K562 (cell line): ENCODE data around the gene ABHD16A. TPM values are rescaled to one million over a fixed set of nuclear protein-coding genes. Genes with fewer than 3 reads are reported as not detected.

Source experiments
- FIP1L1 ChIP-seq: fragments of 200-400 bp; formaldehyde crosslinking; IDR thresholded peaks from 2 replicates; pipeline ENCODE4 v1.6.1; 2018; ENCODE audit warnings: mild to moderate bottlenecking, low read depth, low read length; ENCODE audit not compliant: poor library complexity, severe bottlenecking
- FOSL1 ChIP-seq: fragments of 200-800 bp; sonication (Bioruptor generic); conservative IDR thresholded peaks from 2 replicates; pipeline ENCODE4 v1.6.1; 2016; ENCODE audit warnings: missing genetic modification characterization, missing compliant biosample characterization
- MGA ChIP-seq: fragments of 450-650 bp; IDR thresholded peaks from 2 replicates; pipeline ENCODE4 v1.6.1; 2016; ENCODE audit warnings: mild to moderate bottlenecking, moderate library complexity
- NFRKB ChIP-seq: fragments of 450-650 bp; IDR thresholded peaks from 2 replicates; pipeline ENCODE4 v1.6.1; 2016; ENCODE audit warnings: low read depth
- U2AF2 ChIP-seq: fragments of 200-400 bp; formaldehyde crosslinking; optimal IDR thresholded peaks from 2 replicates; pipeline ENCODE3; 2017; ENCODE audit warnings: low read depth, mild to moderate bottlenecking, low read length
- ZNF318 ChIP-seq, 2 experiments: fragments of 450-650 bp; IDR thresholded peaks; 2 replicates each; pipeline ENCODE4 v1.6.1; 2016; ENCODE audit warnings: mild to moderate bottlenecking in 2 of 2, borderline replicate concordance in 1 of 2, low read depth in 1 of 2, moderate library complexity in 1 of 2
- polyA plus RNA-seq, 8 experiments: library from polyadenylated mRNA; depleted of rRNA in 4 of 8; stranded (reverse) in 5 of 8; unstranded in 3 of 8; fragments of >200 nt; fragmentation: Nextera tagmentation in 2 of 8; fragmentation: Illumina TruSeq in 1 of 8; extraction: Ambion mirVana in 2 of 8; extraction: Trizol in 1 of 8; gene quantifications; 2 replicates each; pipeline versions ENCODE4 v1.2.1 to v1.2.3, GENCODE V29; 2011 to 2014; ENCODE audit warnings: inconsistent platforms in 1 of 8, missing spikeins in 1 of 8
- total RNA-seq, 7 experiments: library from RNA; depleted of rRNA in 6 of 7; stranded (reverse); fragments of >200 nt in 6 of 7; fragmentation: Illumina TruSeq in 2 of 7; extraction: Trizol in 2 of 7; gene quantifications; 2 replicates each; pipeline versions ENCODE4 v1.2.1 to v1.2.3, GENCODE V29; 2011 to 2021; ENCODE audit warnings: low replicate concordance in 1 of 7

ABHD16A gene
- total and polyA plus RNA-seq, 9 of the 15 experiments (the other 6 are each of a cell fraction or from before 2014, with no cell fraction given): 25.8 to 120 (median 81.6) TPM

- no peak for TF ChIP-seq MGA
- TF ChIP-seq NFRKB: peak; percentile 72
- no peak for TF ChIP-seq FIP1L1
- no peak for TF ChIP-seq U2AF2
- TF ChIP-seq ZNF318 (IDR thresholded peaks at IDR 0.05; ENCODE audit: borderline replicate concordance in 1 of 2, low read depth in 1 of 2): peak in 1 of 2 experiments; percentile 31; a peak in 1 of 4 replicates
- peak; percentile 99 for TF ChIP-seq FOSL1 (tag)
Observed at GRCh38 chr6:31690231-31691077, 12.7 kb downstream of the ABHD16A start (continued).
